ENCODE data around the gene CTCF. TPM values are rescaled to one million over a fixed set of nuclear protein-coding genes. Genes with fewer than 3 reads are reported as not detected.

CTCF gene
- total and polyA plus RNA-seq, 2 experiments from 2014 or later = 64.5 to 72.3 TPM

GRCh38 chr16:67679935-67680897 lies 117.9 kb downstream of the CTCF start:
- H3K4me3 ChIP-seq = no peak overlapping the region
- Mint-ChIP-seq H3K9me3 (no peaks in the 10 kb centered on the region), H3K27ac (no peak overlapping the region; the same call in 1 of the 2 replicates), H3K27me3 (ENCODE audit: insufficient read depth, low read depth, poor library complexity) (peaks cover 9% of the 10 kb centered on the region), H3K36me3 (ENCODE audit: low read depth) (peaks cover 14% of the 10 kb centered on the region; the same call in 2 of the 3 replicates), H3K4me3 (no peak overlapping the region), H3K4me1 (no peaks in the 10 kb centered on the region)
- peaks cover 12% of the 10 kb centered on the region for H4K20me1 ChIP-seq (replicated peaks; ENCODE audit: insufficient read depth)
- ATAC-seq (no peak), DNase-seq (ENCODE audit: low spot score) (no peak)
- no peaks in the 10 kb centered on the region for H3K4me1 ChIP-seq (ENCODE audit: insufficient read depth)
- TF ChIP-seq CREB1 (CRISPR knock-in tag; IDR thresholded peaks at IDR 0.05; ENCODE audit: low read depth) (no peak), ZNF462 (CRISPR knock-in tag; IDR thresholded peaks at IDR 0.05) (no peak), EZH2 (IDR thresholded peaks at IDR 0.05; ENCODE audit: low read depth, unreplicated experiment) (no peak), ZNF331 (CRISPR knock-in tag; IDR thresholded peaks at IDR 0.05; ENCODE audit: low read depth) (no peak), POLR2AphosphoS5 (IDR thresholded peaks at IDR 0.05; ENCODE audit: low read depth) (no peak), STAT1 (IDR thresholded peaks at IDR 0.05; ENCODE audit: unreplicated experiment) (no peak), JUNB (IDR thresholded peaks at IDR 0.05; ENCODE audit: unreplicated experiment) (no peak), NANOG (IDR thresholded peaks at IDR 0.05; ENCODE audit: borderline replicate concordance) (no peak), EZH2phosphoT487 (IDR thresholded peaks at IDR 0.05; ENCODE audit: unreplicated experiment) (no peak), REST (IDR thresholded peaks at IDR 0.05; ENCODE audit: unreplicated experiment) (no peak), CTCF (conservative IDR thresholded peaks at IDR 0.05; ENCODE audit: low read depth in 2 of 2) (no peak)
- no peak overlapping the region for H2AFZ ChIP-seq
- no peak overlapping the region for H3K27ac ChIP-seq (ENCODE audit: low read depth)
- no peaks in the 10 kb centered on the region; the same call in 1 of the 2 replicates for H3K36me3 ChIP-seq (ENCODE audit: insufficient read depth)
- no peak overlapping the region for H3K4me2 ChIP-seq
- H3K9me2 ChIP-seq (ENCODE audit: insufficient read depth) = no peaks in the 10 kb centered on the region
- H3K27me3 ChIP-seq (ENCODE audit: insufficient read depth) = no peaks in the 10 kb centered on the region
- no peaks in the 10 kb centered on the region for H3F3A ChIP-seq (replicated peaks; ENCODE audit: low read depth)
- no peaks in the 10 kb centered on the region for H3K79me2 ChIP-seq (replicated peaks; ENCODE audit: insufficient read depth)
